Prostate gland (tissue), 2 donors: Measurements from ENCODE around the gene ARHGAP26.

Experiments
- POLR2A ChIP-seq: fragments of 450-650 bp; IDR thresholded peaks from one replicate; pipeline ENCODE4 v1.6.1; 2016; ENCODE audit warnings: antibody characterized with exemption, mild to moderate bottlenecking
- POLR2AphosphoS5 ChIP-seq: sonication (generic); formaldehyde crosslinking; IDR thresholded peaks from one replicate; pipeline ENCODE4 v1.6.1; 2017; ENCODE audit warnings: antibody characterized with exemption
- TF ChIP-seq, protein P1 (sequence below), 4 experiments: fragments of 200-600 bp in 2 of 4; fragments of 450-650 bp in 2 of 4; sonication (generic) in 2 of 4; IDR thresholded peaks; 1 replicate in 3 of 4; 2 replicates in 1 of 4; pipeline ENCODE4 v1.5.1; 2016 to 2019; ENCODE audit warnings: antibody characterized with exemption in 4 of 4, mild to moderate bottlenecking in 2 of 4, moderate library complexity in 2 of 4

DNA sequence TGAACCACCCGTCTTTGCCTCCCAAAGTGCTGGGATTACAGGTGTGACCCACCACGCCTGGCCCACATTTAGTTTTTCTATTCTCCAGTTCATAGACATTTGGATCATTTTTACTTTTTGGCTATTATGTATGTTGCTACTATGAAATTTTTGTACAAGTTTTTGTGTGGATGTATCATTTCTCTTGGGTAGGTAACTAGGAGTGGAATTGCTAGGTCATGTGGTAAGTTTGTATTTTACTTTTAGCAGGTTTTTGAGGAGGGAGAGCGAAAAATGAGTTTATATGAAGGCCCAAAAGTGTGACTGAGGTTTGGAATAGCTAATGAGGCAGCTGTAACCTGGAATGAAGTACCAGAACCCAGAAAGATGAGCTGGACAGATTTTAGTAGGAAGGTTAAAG is 35.2 kb downstream of the ARHGAP26 start:
- TF ChIP-seq, protein P1, sequence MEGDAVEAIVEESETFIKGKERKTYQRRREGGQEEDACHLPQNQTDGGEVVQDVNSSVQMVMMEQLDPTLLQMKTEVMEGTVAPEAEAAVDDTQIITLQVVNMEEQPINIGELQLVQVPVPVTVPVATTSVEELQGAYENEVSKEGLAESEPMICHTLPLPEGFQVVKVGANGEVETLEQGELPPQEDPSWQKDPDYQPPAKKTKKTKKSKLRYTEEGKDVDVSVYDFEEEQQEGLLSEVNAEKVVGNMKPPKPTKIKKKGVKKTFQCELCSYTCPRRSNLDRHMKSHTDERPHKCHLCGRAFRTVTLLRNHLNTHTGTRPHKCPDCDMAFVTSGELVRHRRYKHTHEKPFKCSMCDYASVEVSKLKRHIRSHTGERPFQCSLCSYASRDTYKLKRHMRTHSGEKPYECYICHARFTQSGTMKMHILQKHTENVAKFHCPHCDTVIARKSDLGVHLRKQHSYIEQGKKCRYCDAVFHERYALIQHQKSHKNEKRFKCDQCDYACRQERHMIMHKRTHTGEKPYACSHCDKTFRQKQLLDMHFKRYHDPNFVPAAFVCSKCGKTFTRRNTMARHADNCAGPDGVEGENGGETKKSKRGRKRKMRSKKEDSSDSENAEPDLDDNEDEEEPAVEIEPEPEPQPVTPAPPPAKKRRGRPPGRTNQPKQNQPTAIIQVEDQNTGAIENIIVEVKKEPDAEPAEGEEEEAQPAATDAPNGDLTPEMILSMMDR (IDR thresholded peaks at IDR 0.05) = no peak
- no peak for TF ChIP-seq POLR2A
- no peak for TF ChIP-seq POLR2AphosphoS5
